Lower leg skin (tissue), 4 donors: ENCODE data around the gene THEM5. TPM values are rescaled to one million over a fixed set of nuclear protein-coding genes. Genes with fewer than 3 reads are reported as not detected.

Source experiments
- DNase-seq, 2 donors: peaks; one replicate each; pipeline ENCODE4 v3.0.0-alpha.2; 2019; ENCODE audit warnings: low spot score in 2 of 2
- H3K4me3 ChIP-seq: fragments of 200-600 bp; sonication (generic); 2 replicates; pipeline ENCODE4 v1.5.1; 2017; ENCODE audit warnings: mild to moderate bottlenecking, low read depth; ENCODE audit not compliant: poor library complexity, severe bottlenecking
- POLR2A ChIP-seq, 2 donors: fragments of 450-650 bp; IDR thresholded peaks; one replicate each; pipeline ENCODE4 v1.6.1; 2016 to 2017; ENCODE audit warnings: antibody characterized with exemption in 2 of 2, mild to moderate bottlenecking in 1 of 2, moderate library complexity in 1 of 2
- whole genome bisulfite sequencing, 2 donors: methylation state at CpG; one replicate each; pipeline ENCODE4 v1.1.5; 2018; 5-methylcytosine and 5-hydroxymethylcytosine counted together
- intact Hi-C: fragments of 100-400 bp; cut with DNase I; formaldehyde crosslinking; loops from one replicate; pipeline ENCODE4 v1.15.0; 2023; ENCODE audit warnings: low total_unique reads
- total RNA-seq, 4 donors: library from RNA; depleted of rRNA; stranded (reverse); fragments of >200 nt; gene quantifications; one replicate each; pipeline ENCODE4 v1.1.0, GENCODE V29; 2016
- TF ChIP-seq, protein P1 (sequence below), 3 donors: fragments of 450-650 bp; IDR thresholded peaks; one replicate each; pipeline ENCODE4 v1.5.1; 2016; ENCODE audit warnings: antibody characterized with exemption in 3 of 3, mild to moderate bottlenecking in 3 of 3, moderate library complexity in 2 of 3

Gene THEM5
- total RNA-seq, 4 donors from 2014 or later: 74.4 to 115 (median 88.3) TPM

DNA sequence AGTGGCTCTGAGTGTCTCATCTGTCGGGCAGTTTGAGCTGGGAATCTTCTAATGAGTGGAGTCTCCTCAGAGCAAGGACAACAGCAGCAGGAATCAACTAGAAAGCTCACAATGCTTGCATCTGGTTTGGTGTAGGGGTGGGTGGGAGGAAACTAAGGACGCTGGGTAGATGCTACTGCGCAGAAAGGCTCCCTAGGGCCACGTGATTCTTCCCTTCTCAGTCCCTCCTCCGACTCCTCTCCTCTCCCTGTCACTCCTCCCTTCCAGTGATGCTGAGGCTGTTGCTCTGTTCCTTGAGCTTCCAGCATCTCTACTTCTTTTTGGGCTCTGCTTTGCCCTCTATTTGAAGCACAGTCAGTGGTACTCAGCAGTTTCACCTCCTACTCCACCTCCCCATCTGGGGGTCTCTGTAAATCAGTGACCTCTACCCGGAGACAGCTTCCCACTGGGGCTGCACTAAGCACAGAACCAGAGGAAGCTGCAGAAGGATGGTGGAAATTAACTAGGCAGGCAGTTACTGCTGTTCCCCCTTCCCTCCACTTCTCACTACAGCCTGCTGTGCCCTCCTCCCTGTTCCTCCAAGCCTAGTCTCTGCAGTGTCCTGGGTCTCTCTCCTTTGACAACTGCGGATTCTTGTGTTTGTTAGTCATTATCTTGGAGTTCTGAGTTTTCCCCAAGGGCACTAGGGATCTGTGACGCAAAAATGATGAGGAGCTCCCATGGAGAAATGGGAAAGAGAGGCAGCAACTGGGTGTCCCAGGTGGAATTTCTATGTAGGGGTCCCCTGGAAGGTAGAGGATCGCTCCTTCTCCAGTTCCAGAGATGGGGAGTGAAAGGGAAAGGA lies 54.1 kb downstream of the THEM5 start:
- no peak overlapping the region for H3K4me3 ChIP-seq
- no peak for DNase-seq
- TF ChIP-seq POLR2A (IDR thresholded peaks at IDR 0.05): no peak
- TF ChIP-seq, protein P1, sequence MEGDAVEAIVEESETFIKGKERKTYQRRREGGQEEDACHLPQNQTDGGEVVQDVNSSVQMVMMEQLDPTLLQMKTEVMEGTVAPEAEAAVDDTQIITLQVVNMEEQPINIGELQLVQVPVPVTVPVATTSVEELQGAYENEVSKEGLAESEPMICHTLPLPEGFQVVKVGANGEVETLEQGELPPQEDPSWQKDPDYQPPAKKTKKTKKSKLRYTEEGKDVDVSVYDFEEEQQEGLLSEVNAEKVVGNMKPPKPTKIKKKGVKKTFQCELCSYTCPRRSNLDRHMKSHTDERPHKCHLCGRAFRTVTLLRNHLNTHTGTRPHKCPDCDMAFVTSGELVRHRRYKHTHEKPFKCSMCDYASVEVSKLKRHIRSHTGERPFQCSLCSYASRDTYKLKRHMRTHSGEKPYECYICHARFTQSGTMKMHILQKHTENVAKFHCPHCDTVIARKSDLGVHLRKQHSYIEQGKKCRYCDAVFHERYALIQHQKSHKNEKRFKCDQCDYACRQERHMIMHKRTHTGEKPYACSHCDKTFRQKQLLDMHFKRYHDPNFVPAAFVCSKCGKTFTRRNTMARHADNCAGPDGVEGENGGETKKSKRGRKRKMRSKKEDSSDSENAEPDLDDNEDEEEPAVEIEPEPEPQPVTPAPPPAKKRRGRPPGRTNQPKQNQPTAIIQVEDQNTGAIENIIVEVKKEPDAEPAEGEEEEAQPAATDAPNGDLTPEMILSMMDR (IDR thresholded peaks at IDR 0.05): no peak
- 37 to 51% methylated on average over 9 of the region's 9 CpGs for WGBS, 2 donors
- intact Hi-C loops: no loop called here

DNA sequence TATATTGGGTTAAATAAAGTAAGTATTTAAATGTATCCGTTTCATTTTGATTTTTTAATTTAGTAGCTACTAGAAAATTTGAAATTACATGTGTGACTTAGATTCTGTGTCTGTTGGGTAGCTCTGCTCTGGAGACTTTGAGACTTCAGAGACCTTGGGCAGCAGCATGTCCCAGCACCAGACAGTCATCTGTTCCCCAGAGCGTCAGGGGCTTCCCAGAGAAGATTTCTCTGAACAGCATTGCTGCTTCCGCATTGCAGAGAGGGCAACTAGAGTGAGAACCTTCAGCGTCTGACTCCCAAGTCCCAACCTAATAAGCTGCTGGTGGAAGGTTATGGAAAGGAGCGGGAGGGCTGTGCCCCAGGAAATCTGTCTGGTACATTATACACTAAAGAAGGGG lies 54.9 kb downstream of the THEM5 start:
- no peak for DNase-seq
- WGBS, 2 donors: 90% methylated on average over 5 of the region's 5 CpGs
- H3K4me3 ChIP-seq: no peak overlapping the region
- intact Hi-C loops: no loop called here
- no peak for TF ChIP-seq POLR2A (IDR thresholded peaks at IDR 0.05)
- TF ChIP-seq, protein P1 (IDR thresholded peaks at IDR 0.05): no peak

Other genes with a start within 250 kb of the THEM5 start
- 10 to 100 TPM; 21.9 to 34.3 (median 26.5) TPM for gene SNX27, start 241.7 kb downstream of the THEM5 start, total RNA-seq
- not detected for gene CELF3, start 136.9 kb downstream of the THEM5 start, total RNA-seq
- not detected for gene RIIAD1, start 132.2 kb downstream of the THEM5 start, total RNA-seq
- gene MRPL9, start 90.2 kb downstream of the THEM5 start, total RNA-seq: 100 to 1,000 TPM in 1 of 4 donors, 10 to 100 TPM in 3; 48.8 to 112 (median 66.4) TPM
- 1 to 10 TPM; 2.1 to 3.0 (median 2.6) TPM for gene TDRKH, start 63.2 kb downstream of the THEM5 start, total RNA-seq
- under 1 TPM in 3 of 4 donors, not detected in 1; 0.17 to 0.36 (median 0.34) TPM for gene LINGO4, start 48.3 kb downstream of the THEM5 start, total RNA-seq
- gene RORC, start 21.9 kb downstream of the THEM5 start, total RNA-seq: 10 to 100 TPM; 33.6 to 83.2 (median 58.2) TPM
- 1 to 10 TPM; 1.4 to 4.2 (median 2.3) TPM for gene C2CD4D, start 13.9 kb downstream of the THEM5 start, total RNA-seq
- gene THEM4, start 55.8 kb upstream of the THEM5 start, total RNA-seq: 10 to 100 TPM in 1 of 4 donors, 1 to 10 TPM in 3; 5.1 to 15.3 (median 7.0) TPM
- gene S100A10, start 140.1 kb upstream of the THEM5 start, total RNA-seq: 100 to 1,000 TPM in 2 of 4 donors, 10 to 100 TPM in 2; 74.8 to 153 (median 102) TPM
- 100 to 1,000 TPM; 394 to 516 (median 448) TPM for gene S100A11, start 183.3 kb upstream of the THEM5 start, total RNA-seq
- gene TCHHL1, start 235.4 kb upstream of the THEM5 start, total RNA-seq: 1 to 10 TPM in 1 of 4 donors, not detected in 3; 6.6 TPM